Stimulated activated CD4-positive, alpha-beta T cell treated with anti-CD3 and anti-CD28 coated beads, Interleukin-4, amount 100 ng/mL, for 1 hour (primary cell): Measurements from ENCODE around the gene C6orf136.
"Not testable (repeated sequence)": the region's sequence is repeated elsewhere in the genome, so short reads cannot be mapped to it uniquely, and the experiment has no call there.

Experiments
- DNase-seq: peaks from one replicate; pipeline ENCODE4 v3.0.0-alpha.2; 2020

Gene C6orf136

DNA sequence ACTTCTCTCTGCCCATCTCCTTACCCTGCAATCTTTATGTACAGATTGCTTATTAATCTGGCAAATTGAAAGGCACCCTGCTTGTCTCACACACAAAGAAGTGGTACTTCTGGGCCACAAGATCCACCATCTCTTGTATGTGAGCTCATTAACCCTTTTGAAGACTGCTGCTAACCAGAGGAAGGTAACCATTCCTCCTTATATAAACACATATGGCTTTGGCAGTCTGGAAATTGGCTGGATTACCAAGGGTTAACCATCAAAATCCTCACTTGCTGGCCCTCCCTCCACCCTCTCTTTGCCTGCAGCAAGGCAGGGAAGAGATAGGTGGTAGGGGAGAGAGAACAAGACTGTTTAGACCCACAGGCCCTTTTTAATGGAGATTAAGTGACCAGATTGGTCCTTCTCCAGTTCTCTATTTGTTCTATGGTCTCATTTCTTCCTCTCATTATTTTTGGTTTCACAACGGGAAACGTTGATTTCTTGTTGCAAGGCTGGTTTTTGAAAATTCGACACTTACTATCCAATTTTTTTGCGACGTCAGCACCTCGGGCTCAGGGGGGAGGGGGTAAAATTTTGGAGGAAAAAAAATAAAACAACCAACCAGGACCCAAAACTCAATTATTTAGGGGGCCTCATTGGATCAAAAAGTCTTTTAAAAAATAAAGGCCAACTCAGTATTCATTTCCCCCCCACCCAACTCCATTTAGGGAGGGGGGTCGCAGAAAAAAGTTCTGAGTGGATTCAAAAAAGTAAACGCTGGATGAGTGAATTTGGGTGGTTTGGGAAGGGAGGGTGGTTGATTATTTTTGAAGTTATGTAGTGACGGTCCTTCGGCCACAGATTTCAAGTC lies 30.7 kb upstream of the C6orf136 start:
- peak; percentile 18 for DNase-seq

DNA sequence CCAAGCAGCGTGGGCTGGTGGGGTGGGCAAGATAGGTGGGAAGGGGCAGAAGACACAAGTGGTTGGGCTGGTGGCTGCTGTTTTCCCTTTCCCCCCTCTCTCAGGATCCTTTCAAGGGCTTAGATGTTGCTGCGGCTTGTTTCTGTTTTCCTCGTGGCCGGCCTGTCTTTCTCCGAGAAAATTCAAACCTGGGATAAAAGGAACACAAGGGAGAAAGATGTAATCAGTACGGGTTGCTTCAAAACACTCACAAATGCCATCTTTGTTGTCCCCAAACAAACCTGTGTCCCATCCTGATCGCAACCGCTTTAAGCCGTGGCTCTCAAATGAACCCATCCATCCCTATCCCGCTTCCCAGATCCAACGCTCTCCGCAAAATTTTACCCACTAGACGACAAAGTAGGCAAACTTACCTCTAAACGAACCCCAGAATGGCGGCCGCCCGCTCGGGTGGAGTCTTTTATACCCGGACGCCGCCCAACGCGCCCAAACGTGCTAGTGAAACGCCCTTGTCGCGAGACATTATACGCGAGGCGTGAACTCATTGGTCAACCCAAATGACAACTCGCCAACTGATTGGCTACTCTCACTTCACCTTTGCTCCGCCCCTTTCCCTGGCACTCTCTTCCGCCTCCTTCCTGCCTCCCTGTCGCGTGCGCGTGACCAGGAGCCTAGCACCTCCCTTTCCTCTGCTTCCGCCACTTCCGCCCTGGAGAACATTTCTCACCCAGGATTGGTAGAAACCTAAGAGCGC lies 29.9 kb upstream of the C6orf136 start, which contains the start of gene PPP1R10:
Gene PPP1R10 (minus strand): TSS at position 433 of the 754 bp plus-strand sequence. CDS start 7,299 bp downstream, outside the sequence.
- DNase-seq, result peak; percentile 92

- peak; percentile 96 for DNase-seq
Measured at GRCh38 chr6:30617565-30618269, 29.2 kb upstream of the C6orf136 start, which contains the start of gene MRPS18B. TSS of gene MRPS18B (plus strand) at chr6:30617840. CDS start at chr6:30617866, 26 bp downstream.

GRCh38 chr6:30618270-30618797 lies 28.6 kb upstream of the C6orf136 start:
- no peak for DNase-seq

GRCh38 chr6:30619561-30619960 lies 27.4 kb upstream of the C6orf136 start:
- no peak for DNase-seq

DNA sequence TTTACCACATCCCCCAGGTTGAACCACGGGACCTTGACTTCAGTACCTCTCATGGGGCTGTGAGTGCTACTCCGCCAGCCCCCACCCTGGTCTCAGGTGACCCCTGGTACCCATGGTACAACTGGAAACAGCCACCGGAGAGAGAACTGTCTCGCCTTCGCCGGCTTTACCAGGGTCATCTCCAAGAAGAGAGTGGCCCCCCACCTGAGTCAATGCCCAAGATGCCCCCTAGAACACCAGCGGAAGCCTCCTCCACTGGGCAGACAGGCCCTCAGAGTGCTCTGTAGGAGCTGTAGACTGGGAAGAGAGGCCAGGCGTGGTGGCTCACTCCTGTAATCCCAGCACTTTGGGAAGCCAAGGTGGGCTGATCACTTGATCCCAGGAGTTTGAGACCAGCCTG lies 21.4 kb upstream of the C6orf136 start:
- DNase-seq, result no peak

- DNase-seq, result peak; percentile 89
Measured at GRCh38 chr6:30626484-30627366, 20.2 kb upstream of the C6orf136 start, which contains the start of gene ATAT1. TSS of gene ATAT1 (plus strand) at chr6:30626874.

GRCh38 chr6:30635834-30636233 lies 11.1 kb upstream of the C6orf136 start:
- no peak for DNase-seq

DNA sequence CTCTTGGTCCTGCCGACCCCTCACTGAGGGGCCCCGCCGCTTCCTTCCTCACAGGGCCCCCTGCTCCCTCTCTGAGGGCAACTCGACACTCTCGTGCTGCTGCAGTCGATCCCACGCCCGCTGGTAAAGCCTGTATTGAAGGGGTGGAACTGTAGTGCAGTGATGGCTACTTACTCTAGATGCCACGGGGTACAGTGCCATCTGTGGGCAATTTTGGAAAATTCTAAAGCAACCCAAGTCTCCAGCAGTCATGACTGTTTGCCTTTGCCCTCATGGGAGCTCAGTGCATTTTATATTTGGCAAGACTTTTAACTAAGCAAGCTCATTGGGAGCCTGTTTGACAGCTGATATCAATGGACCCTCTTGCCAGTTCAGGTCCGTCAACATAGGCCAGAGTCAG lies 6.5 kb upstream of the C6orf136 start:
- no peak for DNase-seq

- DNase-seq, result no peak
Measured at GRCh38 chr6:30641048-30641447, 5.9 kb upstream of the C6orf136 start.

DNA sequence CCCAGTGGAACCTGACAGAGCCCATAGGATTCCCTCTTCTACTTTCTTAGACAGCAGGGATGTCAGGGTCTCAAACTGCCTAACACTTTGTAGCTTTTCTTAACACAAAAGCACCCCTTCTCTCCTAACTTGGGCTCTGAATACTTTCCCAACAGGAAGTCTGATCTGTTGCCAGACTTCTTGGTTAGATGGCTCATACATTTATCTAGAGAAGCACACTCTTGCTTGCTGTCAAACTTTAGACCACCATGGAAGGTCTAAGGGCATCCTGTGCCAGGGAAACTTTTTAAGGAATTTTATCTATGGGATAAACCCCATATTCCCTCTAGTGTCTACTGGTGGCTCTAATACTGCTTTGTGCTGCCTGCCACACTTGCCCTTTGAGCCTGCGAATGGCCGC lies 3.3 kb upstream of the C6orf136 start:
- no peak for DNase-seq

GRCh38 chr6:30644769-30645168 lies 2.2 kb upstream of the C6orf136 start:
- DNase-seq, result no peak

GRCh38 chr6:30645989-30646388 lies 944 bp upstream of the C6orf136 start:
- DNase-seq, result no peak

GRCh38 chr6:30647242-30648116 lies 546 bp downstream of the C6orf136 start:
- peak; percentile 78 for DNase-seq

DNA sequence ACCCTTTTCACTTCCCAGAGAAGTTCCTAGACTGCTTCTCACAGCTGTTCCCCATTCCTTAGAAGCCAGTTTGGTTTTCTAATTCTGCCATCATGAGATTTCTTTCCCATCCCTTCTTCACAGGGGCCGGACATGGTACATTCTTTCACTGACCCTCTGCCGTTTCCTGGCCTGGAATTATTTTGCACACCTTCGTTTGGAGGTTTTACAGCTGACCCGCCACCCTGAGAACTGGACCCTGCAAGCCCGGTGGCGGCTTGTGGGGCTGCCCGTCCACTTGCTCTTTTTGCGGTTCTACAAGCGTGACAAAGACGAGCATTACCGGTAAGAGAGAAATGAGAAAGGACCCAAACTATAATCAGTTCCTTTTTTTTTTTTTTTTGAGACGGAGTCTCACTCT lies 4.2 kb downstream of the C6orf136 start:
- no peak for DNase-seq

DNA sequence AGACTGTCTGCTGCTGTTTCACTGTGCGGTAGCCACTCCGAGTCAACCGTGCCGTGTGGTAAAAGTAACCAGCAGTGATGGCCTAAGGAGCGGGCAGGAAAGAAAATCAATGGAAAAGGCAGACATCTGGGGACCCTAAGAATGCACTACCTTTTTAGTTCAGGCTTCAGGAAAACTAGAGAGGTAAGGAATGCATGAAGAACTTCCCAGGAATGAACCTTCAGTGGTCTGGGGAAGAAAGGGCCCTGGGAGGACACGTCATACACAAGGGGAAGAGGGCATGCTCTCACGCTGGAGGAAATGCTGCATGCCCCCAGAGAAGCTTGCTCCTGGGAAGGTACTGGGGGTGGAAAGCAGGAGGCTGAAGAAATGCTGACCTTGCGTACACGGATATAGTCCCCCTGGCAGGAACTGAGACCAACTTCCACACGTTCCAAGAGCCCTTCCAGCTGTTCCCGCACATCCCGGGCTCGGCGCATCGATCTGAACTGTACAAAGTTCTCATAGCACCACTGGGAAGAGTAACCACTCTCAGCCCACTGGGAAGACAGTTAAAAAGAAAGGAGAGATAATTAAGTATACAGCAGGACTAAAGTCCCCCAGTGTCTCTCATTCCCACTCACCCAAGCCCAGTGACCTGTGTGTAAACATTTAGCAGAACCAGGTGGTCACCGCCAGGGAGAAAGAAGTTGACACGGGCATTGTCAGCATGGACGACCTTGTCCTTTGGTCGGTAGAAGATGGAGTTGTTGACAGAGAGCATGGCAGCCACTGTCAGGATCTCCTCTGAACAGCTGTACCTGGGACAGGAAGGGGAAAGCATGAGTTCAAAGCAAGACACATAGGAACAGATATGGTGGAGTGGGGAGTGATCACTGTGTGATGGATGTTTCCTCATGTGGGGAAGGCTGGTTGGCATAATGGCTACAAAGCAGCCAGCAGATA lies 8.1 kb downstream of the C6orf136 start:
- DNase-seq, result no peak

GRCh38 chr6:30655743-30656094 lies 8.8 kb downstream of the C6orf136 start:
- no peak for DNase-seq

DNA sequence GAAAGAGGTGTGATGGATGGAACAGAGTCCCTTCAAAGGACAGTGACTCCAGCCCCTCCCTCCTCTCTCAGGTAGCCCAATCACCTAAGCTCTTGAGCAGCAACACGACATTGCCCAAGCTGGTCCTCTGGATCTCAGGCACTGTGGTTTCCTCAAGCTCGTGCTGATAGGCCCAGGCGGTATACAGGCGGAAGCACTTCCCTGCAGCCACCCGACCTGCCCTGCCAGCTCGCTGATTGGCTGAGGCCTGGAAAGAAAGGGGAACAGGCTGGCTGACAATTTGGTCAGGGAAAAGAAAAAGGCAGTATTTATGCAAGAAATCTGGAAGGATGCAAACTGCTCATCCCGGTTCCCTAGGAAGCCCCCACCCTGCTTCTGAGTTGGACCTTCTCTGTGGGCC lies 9.6 kb downstream of the C6orf136 start:
- DNase-seq, result no peak

DNA sequence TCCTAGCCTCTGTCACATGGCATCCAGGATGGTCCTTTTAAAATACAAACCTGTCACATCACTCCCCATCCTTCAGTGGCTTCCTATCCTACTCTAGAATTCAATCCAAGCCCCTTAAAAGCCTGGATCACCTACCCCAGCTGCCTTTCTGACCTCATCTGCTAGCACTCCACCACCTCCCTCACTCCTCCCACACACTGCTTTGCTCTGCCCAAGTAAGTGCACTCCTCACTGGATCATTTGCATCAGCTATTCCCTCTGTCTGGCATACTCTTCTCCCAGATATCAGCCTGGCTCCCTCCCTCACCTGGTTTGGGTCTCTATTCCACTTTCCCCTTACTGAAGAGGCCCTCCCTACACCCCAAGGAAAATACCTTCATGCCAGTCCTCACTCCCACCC lies 10.5 kb downstream of the C6orf136 start:
- no peak for DNase-seq

GRCh38 chr6:30657922-30658321 lies 11.0 kb downstream of the C6orf136 start:
- DNase-seq, result not testable (repeated sequence)
